Activated naive CD8-positive, alpha-beta T cell treated with anti-CD3 and anti-CD28 coated beads, Interleukin-2, amount 10 ng/mL, durations not matched to agents 7 days and 5 days (primary cell): Measurements from ENCODE around the gene GJC2. TPM values are rescaled to one million over a fixed set of nuclear protein-coding genes. Genes with fewer than 3 reads are reported as not detected.

Experiments used
- ATAC-seq: fragments of 150-1000 bp; cut with Tn5 transposase; one replicate; pipeline ENCODE4 v1.10.0; 2021; ENCODE audit warnings: low read depth, moderate library complexity
- POLR2A ChIA-PET: fragments of 350-600 bp; sonication (Branson Sonifier 250); formaldehyde crosslinking; loops from one replicate; lab custom pipeline; 2021; ENCODE audit warnings: antibody characterized with exemption; lab: Charles Lee
- DNase-seq: peaks from one replicate; pipeline ENCODE4 v3.0.0; 2021
- H3K27ac Mint-ChIP-seq: one replicate; pipeline ENCODE4 v1.8.0; 2022; ENCODE audit warnings: mild to moderate bottlenecking, mixed read lengths
- H3K27me3 Mint-ChIP-seq: one replicate; pipeline ENCODE4 v1.8.0; 2022; ENCODE audit warnings: mild to moderate bottlenecking, moderate library complexity, mixed read lengths
- H3K36me3 Mint-ChIP-seq: one replicate; pipeline ENCODE4 v1.8.0; 2021; ENCODE audit warnings: mild to moderate bottlenecking, mixed read lengths
- H3K4me1 Mint-ChIP-seq: one replicate; pipeline ENCODE4 v1.8.0; 2021; ENCODE audit warnings: mixed read lengths
- H3K4me3 Mint-ChIP-seq: one replicate; pipeline ENCODE4 v1.8.0; 2022; ENCODE audit warnings: mild to moderate bottlenecking, moderate library complexity, mixed read lengths
- H3K9me3 Mint-ChIP-seq: one replicate; pipeline ENCODE4 v1.8.0; 2021; ENCODE audit warnings: mixed read lengths
- total RNA-seq, 2 experiments: library from RNA; stranded (reverse); gene quantifications; one replicate each; pipeline ENCODE4 v1.2.3, GENCODE V29; 2021

GJC2 gene
- total RNA-seq, 2 experiments from 2014 or later, result 6.2 to 7.7 TPM

DNA sequence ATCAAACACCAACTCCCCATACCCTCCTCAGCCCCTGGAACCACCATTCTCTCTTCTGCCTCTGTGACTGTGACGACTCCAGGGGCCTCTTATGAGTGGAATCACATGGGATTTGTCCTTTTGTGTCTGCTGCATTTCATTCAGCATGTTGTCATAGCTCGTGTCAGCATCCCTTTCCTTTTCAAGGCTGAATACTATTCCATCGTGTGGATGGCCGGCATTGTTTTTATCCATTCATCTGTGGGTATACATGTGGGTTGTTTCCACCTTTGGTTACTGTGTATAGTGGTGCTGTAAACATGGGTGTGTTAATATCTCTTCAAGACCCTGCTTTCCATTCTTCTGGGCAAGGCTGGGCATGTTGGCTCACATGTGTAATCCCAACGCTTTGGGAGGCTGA lies 41.0 kb downstream of the GJC2 start:
- peaks cover 8% of the 10 kb centered on the region for H3K4me1 Mint-ChIP-seq
- H3K9me3 Mint-ChIP-seq, result peaks cover 3% of the 10 kb centered on the region
- no peak overlapping the region for H3K4me3 Mint-ChIP-seq
- POLR2A ChIA-PET, result no interaction called here
- H3K36me3 Mint-ChIP-seq, result no peaks in the 10 kb centered on the region
- DNase-seq (no peak), ATAC-seq (no peak)
- no peak overlapping the region for H3K27ac Mint-ChIP-seq
- no peaks in the 10 kb centered on the region for H3K27me3 Mint-ChIP-seq

DNA sequence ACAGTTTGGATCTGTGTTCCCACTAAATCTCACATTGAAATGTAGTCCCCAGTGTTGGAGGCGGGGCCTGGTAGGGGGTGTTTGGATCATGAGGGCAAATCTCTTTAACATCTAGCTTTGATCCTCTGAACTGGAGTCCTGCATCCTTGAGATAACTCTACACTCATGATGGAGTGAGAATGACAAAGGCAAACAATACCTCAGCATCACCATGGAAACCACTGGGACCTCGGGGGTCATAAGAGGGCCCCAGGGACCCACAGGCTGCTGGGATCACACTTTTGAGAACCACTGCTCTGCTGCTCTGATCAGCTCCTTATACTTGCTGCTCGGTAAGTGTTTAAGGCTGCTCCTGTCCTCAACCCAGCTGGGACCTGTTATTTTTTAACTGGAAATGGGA lies 44.7 kb downstream of the GJC2 start:
- no peak for DNase-seq
- peaks cover 12% of the 10 kb centered on the region for H3K9me3 Mint-ChIP-seq
- peaks cover 9% of the 10 kb centered on the region for H3K36me3 Mint-ChIP-seq
- ATAC-seq, result no peak
- H3K27me3 Mint-ChIP-seq, result no peaks in the 10 kb centered on the region
- peaks cover 1% of the 10 kb centered on the region for H3K4me1 Mint-ChIP-seq
- POLR2A ChIA-PET, result interaction anchor here (0.6 kb wide), 1 partner anchor 23 kb away, joined by 4 read pairs; no protein-coding TSS in a partner anchor
- no peak overlapping the region for H3K27ac Mint-ChIP-seq
- H3K4me3 Mint-ChIP-seq, result no peak overlapping the region

DNA sequence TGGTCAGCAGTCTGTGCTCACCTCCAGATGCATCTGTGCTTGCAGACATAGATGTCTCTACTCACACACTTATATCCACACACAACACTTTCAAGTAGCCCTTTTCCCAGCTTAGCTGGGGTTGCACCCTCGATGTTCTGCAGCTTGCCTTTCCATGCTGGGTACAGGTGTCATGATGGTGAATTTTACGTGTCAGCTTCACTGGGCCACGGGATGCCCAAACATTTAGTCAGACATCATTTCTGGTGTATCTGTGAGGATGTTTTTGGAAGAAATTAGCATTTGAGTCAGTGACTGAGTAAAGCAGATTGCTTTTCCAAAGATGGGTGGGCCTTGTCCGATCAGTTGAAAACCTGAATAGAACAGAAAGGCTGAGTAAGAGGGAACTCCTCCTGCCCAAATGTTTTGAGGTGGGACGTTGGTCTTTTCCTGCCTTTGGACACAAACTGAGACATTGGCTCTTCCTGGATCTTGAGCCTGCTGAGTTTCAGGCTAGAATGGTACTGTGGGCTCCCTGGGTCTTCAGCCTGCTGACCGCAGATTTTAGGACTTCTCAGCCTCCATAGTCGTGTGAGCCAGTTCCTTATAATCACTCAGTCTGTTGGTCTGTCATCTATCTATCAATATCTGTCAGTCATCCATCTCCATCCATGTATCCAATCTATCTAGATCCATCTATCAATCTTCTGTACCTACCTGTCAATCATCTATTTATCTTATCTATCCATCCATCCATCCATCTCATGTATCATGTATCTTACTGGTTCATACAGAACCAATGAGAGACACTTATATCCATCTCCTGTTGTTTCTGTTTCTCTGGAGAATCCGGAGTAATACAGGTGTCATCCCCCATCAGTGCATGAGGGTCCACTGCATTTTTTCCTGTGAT lies 45.4 kb downstream of the GJC2 start:
- no peaks in the 10 kb centered on the region for H3K4me1 Mint-ChIP-seq
- peaks cover 16% of the 10 kb centered on the region for H3K9me3 Mint-ChIP-seq
- POLR2A ChIA-PET, result no interaction called here
- no peak overlapping the region for H3K27ac Mint-ChIP-seq
- H3K27me3 Mint-ChIP-seq, result no peaks in the 10 kb centered on the region
- H3K4me3 Mint-ChIP-seq, result no peak overlapping the region
- DNase-seq (no peak), ATAC-seq (no peak)
- H3K36me3 Mint-ChIP-seq, result peaks cover 12% of the 10 kb centered on the region

DNA sequence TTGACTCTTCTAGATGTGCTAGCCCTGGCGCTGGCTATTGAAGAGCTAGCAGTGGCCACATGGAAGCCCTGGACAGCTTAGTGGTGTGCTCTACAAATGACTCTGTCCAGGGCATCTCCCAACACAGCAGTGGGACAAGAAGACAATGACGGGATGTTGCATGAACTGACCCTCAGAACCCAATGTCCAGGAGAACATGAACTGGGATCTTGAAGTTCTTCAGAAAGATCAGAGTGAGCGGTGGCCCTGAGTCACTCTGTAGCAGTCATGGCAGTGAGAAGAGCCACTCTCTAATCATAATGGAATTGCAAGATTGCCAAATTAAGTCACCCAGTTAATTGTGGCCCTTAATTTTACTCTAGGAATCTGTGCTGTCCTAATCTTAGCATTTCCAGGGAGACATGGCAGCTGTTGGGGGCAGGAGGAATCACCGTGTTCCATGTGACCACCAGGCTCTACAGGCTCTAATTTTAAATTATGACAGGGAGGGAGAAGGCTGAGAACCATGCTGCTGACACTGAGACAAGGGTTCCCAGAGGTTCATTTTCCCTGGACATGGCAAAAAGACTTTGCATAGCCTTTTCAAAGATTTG lies 47.9 kb downstream of the GJC2 start:
- H3K4me1 Mint-ChIP-seq, result no peaks in the 10 kb centered on the region
- H3K27me3 Mint-ChIP-seq, result no peaks in the 10 kb centered on the region
- H3K4me3 Mint-ChIP-seq, result no peak overlapping the region
- no peak overlapping the region for H3K27ac Mint-ChIP-seq
- H3K36me3 Mint-ChIP-seq, result peaks cover 14% of the 10 kb centered on the region
- POLR2A ChIA-PET, result no interaction called here
- DNase-seq (no peak), ATAC-seq (no peak)
- H3K9me3 Mint-ChIP-seq, result peaks cover 20% of the 10 kb centered on the region

DNA sequence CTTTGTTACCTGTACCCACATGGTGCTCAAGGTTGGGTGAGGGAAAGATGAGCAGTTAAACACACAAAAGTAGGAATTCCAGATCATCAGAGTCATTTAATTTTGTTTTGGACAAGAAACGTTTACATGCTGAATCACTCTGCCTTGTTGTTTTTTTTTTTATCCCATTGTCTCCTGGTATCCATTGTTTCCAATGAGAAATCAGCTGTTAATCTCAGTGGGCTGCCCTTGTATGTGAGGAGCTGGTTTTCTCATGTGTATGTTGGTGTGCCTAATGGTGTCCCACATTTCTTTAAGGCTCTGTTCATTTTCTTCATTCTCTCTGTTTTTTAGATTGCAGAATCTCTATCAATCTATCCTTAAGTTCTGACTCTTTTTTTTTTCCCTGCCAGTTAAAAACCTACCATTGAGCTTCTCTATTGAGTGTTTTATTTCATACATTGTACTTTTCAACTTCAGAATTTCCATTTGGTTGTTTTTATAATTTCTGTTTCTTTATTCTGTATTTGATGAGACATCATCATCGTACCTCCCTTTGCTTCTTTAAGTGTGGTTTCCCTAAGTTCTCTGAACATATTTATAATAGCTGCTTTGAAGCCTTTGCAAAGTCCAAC lies 49.4 kb downstream of the GJC2 start:
- Mint-ChIP-seq H3K27me3 (peaks cover 10% of the 10 kb centered on the region), H3K9me3 (peaks cover 20% of the 10 kb centered on the region), H3K4me1 (no peaks in the 10 kb centered on the region), H3K36me3 (peaks cover 14% of the 10 kb centered on the region), H3K27ac (no peak overlapping the region), H3K4me3 (no peak overlapping the region)
- DNase-seq, result no peak
- ATAC-seq, result no peak
- POLR2A ChIA-PET, result no interaction called here

DNA sequence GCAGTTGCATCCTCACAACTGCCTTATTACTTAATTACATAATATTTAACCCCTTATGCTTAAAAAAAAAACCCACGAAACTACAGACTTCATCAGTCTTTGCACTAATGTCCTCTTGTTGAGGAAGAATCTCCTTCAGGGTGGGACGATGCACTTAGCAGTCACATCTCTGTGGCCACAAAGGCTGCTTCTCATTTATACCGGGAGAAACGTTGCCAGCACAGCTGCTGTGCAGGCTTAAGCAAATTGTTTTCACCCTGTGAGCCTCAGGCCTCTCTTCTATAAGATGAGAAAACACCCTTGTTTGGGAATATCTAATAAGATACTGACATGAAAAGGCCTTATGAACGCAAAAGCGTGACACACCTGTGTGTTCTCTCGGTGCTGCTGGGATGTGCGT lies 55.2 kb downstream of the GJC2 start:
- H3K4me1 Mint-ChIP-seq, result no peaks in the 10 kb centered on the region
- POLR2A ChIA-PET, result no interaction called here
- H3K27ac Mint-ChIP-seq, result no peak overlapping the region
- DNase-seq (no peak), ATAC-seq (no peak)
- H3K36me3 Mint-ChIP-seq, result peaks cover 4% of the 10 kb centered on the region
- peaks cover 5% of the 10 kb centered on the region for H3K9me3 Mint-ChIP-seq
- H3K4me3 Mint-ChIP-seq, result no peak overlapping the region
- peaks cover 21% of the 10 kb centered on the region for H3K27me3 Mint-ChIP-seq

DNA sequence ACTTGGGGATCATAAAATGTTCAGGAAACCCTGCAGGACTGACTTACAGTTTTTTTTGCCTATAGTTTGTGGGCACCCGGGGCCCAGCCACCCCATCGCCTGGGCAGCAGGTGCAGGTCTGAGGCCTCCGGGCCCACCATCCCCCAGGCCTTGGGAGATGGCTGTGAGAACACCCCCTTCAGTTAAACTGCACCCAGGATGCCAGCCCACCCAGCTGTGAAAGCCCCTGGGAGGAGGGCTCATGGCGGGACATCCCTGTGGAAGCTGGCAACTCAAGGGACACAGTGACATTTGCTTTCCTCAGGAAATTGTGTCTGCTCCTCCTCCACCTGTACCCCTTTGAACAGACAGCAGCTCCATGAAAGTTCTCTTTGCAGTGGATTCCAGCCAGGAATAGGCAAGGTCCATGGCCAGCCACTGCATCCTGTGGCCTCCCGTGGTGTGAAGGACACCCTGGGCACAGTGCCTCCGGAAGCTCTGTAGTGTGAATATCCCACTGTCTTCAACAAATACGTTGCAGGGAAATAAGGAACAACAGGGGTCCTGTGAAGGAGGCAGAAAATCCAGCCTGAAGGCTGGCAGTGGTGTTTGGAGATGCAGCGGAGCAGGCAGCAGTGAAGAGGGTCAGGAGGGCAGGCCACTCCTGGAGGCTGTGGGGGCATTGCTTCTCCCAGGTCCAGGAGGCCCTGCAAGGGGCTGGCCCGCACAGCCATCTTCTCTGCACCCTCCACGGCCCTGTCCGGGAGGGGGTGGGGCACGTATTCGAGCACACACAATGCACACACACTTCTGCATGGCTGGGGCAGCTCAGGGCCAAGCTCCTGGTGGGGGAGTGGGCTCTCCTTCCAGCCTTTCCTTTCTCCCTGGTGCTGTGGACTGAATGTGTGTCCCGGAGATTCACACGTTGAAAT lies 56.1 kb downstream of the GJC2 start:
- H3K9me3 Mint-ChIP-seq, result peaks cover 1% of the 10 kb centered on the region
- peaks cover 21% of the 10 kb centered on the region for H3K27me3 Mint-ChIP-seq
- DNase-seq, result no peak
- H3K27ac Mint-ChIP-seq, result no peak overlapping the region
- ATAC-seq, result no peak
- POLR2A ChIA-PET, result no interaction called here
- no peaks in the 10 kb centered on the region for H3K4me1 Mint-ChIP-seq
- no peaks in the 10 kb centered on the region for H3K36me3 Mint-ChIP-seq
- no peak overlapping the region for H3K4me3 Mint-ChIP-seq

DNA sequence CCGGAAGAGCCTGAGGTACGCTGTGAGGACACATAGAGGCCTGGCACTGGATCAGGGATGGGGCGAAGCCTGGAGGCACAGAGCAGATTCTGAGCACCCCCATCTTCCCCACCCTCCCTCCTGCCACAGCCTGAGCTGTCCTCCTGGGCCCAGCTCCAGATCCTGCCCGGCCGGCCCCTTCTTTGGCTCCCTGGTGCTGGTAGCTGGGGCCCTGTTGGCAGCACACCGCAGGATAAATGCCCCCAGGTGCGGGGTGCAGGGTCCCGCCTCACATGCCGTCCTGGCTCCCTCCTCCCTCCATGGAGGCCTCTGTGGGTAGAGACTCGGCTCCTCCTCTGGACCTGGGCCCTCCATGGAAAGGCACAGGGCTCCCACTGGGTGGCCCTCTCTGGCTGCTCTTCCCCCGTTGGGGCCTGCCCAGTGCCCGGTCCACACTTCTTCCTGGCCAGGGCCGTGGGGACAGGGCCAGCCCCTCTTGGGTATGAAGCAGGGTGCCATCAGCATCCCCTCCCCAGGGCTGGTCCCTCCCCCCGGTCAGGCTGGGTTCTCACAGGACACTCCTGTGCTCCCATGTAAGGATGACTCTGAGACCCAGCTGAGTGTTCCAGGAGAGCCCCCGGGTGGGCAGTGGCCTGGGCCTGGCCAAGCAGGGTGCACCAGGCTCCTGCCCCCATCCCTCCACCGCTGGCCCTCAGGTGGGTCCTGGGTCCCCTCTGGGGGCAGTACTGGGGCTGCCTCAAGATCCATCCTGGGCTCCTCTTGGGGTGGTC lies 57.0 kb downstream of the GJC2 start:
- Mint-ChIP-seq H3K27ac (no peak overlapping the region), H3K4me1 (no peaks in the 10 kb centered on the region), H3K36me3 (no peaks in the 10 kb centered on the region), H3K9me3 (no peaks in the 10 kb centered on the region), H3K27me3 (peaks cover 21% of the 10 kb centered on the region), H3K4me3 (no peak overlapping the region)
- ATAC-seq, result no peak
- POLR2A ChIA-PET, result no interaction called here
- DNase-seq, result no peak

DNA sequence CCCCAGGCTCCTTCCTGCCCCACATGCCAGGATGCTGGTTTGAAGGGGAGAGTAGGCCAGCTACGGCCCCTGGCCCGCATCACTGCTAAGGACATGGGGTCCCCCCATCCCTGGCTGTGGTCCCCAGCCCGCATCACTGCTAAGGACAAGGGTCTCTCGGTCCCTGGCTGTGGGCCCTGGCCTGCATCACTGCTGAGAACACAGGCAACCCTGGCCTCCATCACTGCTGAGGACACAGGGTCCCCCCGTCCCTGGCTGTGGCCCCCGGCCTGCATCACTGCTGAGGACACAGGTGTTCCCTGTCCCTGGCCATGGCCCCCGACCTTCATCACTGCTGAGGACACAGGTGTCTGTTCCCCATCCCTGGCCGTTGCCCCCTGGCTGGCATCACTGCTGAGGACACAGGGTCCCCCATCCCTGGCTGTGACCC lies 57.7 kb downstream of the GJC2 start:
- H3K27ac Mint-ChIP-seq, result no peak overlapping the region
- no peak overlapping the region for H3K4me3 Mint-ChIP-seq
- no peaks in the 10 kb centered on the region for H3K9me3 Mint-ChIP-seq
- H3K36me3 Mint-ChIP-seq, result no peaks in the 10 kb centered on the region
- no peak for ATAC-seq
- H3K27me3 Mint-ChIP-seq, result peaks cover 21% of the 10 kb centered on the region
- no peak for DNase-seq
- H3K4me1 Mint-ChIP-seq, result no peaks in the 10 kb centered on the region
- POLR2A ChIA-PET, result no interaction called here

DNA sequence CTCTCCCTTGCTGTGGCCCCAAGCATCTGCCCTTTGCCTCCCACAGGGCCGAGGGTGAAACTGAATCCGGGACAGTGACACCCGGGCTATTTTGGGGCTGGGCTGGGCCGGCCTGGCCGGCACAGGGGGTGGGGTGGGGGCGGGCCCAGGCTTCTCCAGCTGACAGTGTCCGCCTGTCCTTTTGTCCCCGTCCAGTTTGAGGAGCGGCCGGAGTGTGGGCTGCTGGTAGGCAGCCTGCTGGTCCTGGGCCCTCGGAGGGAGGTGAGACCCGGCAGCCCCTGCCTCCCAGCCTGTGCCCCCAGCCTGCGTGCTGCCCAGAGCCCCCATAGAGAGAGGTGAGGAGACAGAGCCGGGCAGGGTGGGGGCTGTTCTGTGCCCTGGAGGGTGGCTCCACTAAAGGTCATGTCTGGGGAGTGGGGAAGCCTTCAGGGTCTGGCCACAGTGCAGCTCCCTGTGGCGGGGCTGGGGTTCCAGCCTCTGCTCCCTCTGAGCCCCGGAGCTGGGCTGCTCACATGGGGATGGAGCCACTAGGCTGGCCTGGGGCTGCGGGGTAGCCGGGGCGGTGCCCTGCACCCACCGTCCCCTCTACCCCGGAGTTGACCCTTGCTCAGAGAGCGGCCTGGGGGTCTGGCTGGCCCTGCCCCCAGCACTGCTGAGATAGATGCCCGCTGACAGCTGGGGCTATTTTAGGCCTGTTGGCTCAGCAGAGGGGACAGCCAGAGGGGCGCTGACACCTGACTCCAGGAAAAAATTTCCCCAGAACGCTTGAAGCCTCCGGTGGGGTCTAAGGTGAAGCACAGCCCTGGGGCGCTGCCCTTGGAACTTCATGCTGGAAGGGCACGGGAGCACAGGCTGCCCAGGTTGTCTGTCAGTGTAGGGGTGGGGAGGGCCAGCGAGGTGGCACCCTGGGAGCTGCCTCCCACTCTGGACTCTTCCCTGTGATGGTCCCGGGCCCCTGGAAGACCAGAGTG lies 58.4 kb downstream of the GJC2 start, which contains the start of gene OBSCN:
OBSCN (plus strand) TSS at position 194 of the 971 bp plus-strand sequence. CDS start 3,740 bp downstream, outside the sequence.
- no peak within 1 kb of the TSS for H3K27ac Mint-ChIP-seq
- H3K4me1 Mint-ChIP-seq, result peaks cover 2% of the 10 kb centered on the region
- no peaks in the 10 kb centered on the region for H3K36me3 Mint-ChIP-seq
- DNase-seq, result no peak
- ATAC-seq, result no peak
- H3K27me3 Mint-ChIP-seq, result peaks cover 17% of the 10 kb centered on the region
- no peak within 1 kb of the TSS for H3K4me3 Mint-ChIP-seq
- no peaks in the 10 kb centered on the region for H3K9me3 Mint-ChIP-seq
- POLR2A ChIA-PET, result no interaction called here

DNA sequence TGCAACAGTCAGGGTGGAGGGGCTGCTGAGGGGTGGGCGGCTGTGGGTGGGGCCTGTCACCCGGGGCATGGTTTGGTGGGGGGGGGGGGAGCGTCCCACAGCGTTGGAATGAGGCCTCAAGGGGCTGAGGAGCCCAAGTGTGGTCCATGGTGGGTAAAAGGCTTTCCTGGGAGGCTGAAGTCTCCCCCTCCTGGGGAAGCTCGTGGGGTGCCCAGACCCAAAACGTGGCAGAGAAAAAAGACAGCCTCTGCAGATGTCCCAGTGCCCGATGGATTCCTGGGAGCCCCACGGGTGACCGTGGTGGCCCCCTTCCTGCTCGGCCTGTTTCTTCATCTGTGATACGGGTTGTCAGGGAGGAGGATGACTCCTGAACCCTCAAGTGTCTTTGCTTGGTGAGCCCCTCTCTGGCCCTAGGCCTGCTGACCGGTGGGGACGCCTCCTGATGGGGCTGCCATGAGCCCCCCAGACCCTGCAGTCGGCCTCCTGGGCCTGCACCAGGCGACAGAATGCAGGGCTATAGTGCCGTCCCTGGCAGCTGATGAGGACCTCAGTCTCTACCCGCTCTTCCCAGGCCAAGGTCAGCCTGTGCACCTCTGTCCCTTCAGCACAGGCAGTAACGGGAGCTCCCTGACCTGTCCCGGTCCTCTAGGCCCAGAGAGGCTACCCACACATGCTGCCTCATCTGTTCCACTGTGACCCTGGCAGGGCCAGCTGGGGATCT lies 59.3 kb downstream of the GJC2 start:
- Mint-ChIP-seq H3K9me3 (no peaks in the 10 kb centered on the region), H3K4me1 (peaks cover 4% of the 10 kb centered on the region), H3K27me3 (peaks cover 11% of the 10 kb centered on the region), H3K4me3 (no peak overlapping the region), H3K36me3 (no peaks in the 10 kb centered on the region), H3K27ac (no peak overlapping the region)
- POLR2A ChIA-PET, result no interaction called here
- DNase-seq (no peak), ATAC-seq (no peak)
